Measurements from ENCODE around the gene GRAMD1B. TPM values are rescaled to one million over a fixed set of nuclear protein-coding genes. Genes with fewer than 3 reads are reported as not detected.
"Not testable (repeated sequence)": the region's sequence is repeated elsewhere in the genome, so short reads cannot be mapped to it uniquely, and the experiment has no call there.

GRAMD1B gene
- total RNA-seq, 1 experiment from 2014 or later, result 5.8 TPM

- peak; percentile 68 to 84 for DNase-seq
- CTCF ChIA-PET, result no interaction called here
- TF ChIP-seq, protein P1, sequence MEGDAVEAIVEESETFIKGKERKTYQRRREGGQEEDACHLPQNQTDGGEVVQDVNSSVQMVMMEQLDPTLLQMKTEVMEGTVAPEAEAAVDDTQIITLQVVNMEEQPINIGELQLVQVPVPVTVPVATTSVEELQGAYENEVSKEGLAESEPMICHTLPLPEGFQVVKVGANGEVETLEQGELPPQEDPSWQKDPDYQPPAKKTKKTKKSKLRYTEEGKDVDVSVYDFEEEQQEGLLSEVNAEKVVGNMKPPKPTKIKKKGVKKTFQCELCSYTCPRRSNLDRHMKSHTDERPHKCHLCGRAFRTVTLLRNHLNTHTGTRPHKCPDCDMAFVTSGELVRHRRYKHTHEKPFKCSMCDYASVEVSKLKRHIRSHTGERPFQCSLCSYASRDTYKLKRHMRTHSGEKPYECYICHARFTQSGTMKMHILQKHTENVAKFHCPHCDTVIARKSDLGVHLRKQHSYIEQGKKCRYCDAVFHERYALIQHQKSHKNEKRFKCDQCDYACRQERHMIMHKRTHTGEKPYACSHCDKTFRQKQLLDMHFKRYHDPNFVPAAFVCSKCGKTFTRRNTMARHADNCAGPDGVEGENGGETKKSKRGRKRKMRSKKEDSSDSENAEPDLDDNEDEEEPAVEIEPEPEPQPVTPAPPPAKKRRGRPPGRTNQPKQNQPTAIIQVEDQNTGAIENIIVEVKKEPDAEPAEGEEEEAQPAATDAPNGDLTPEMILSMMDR (conservative IDR thresholded peaks at IDR 0.05), result peak; percentile 94
- no peak for TF ChIP-seq EZH2 (IDR thresholded peaks at IDR 0.05; ENCODE audit: low read depth)
- intact Hi-C loops (cut with micrococcal nuclease; ENCODE audit: unreplicated experiment), result loop anchor here (1.0 kb wide), 3 partner anchors 44 to 196 kb away; no protein-coding TSS in a partner anchor
- H2AFZ ChIP-seq, result no peak overlapping the region
- BruUV-seq (replicated peaks), result no TSS peak
- no peak overlapping the region for H3K4me3 ChIP-seq
- H3K36me3 ChIP-seq (ENCODE audit: low read depth), result no peaks in the 10 kb centered on the region
- no peaks in the 10 kb centered on the region for H4K20me1 ChIP-seq (ENCODE audit: insufficient read depth)
- H3K79me2 ChIP-seq (ENCODE audit: low read depth), result no peaks in the 10 kb centered on the region
- POLR2A ChIA-PET (ENCODE audit: unreplicated experiment), result no interaction called here
- H3K27ac ChIP-seq, result no peak overlapping the region
- H3K9me3 ChIP-seq (ENCODE audit: insufficient read depth, low read depth), result no peaks in the 10 kb centered on the region
- H3F3A ChIP-seq (ENCODE audit: insufficient read depth, low read depth), result no peaks in the 10 kb centered on the region
- H3K9me2 ChIP-seq (ENCODE audit: insufficient read depth), result no peaks in the 10 kb centered on the region
- no peaks in the 10 kb centered on the region for H3K27me3 ChIP-seq (ENCODE audit: insufficient read depth, low read depth)
- H3K4me2 ChIP-seq, result no peak overlapping the region
- no peaks in the 10 kb centered on the region for H3K4me1 ChIP-seq (replicated peaks; ENCODE audit: insufficient read depth)
These were observed 81.2 kb downstream of the GRAMD1B start for GRCh38 chr11:123511037-123511870.

DNA sequence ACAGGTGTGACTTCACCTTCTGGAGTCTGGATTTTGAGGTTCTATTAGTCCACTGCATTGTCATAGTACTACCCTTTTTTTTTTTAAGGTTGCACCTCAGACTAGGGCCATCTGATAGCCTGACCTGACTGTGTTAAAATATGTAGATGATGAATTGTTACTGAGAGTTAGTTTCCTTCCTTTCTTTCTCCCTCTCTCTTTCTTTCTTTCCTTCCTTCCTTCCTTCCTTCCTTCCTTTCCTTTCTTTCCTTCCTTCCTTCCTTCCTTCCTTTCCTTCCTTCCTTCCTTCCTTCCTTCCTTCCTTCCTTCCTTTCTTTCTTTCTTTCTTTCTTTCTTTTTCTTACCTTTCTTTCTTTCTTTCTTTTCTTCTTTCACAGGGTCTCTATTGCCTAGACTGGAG is 83.2 kb downstream of the GRAMD1B start:
- intact Hi-C loops (cut with micrococcal nuclease; ENCODE audit: unreplicated experiment); H2AFZ ChIP-seq; H3K27me3 ChIP-seq (ENCODE audit: insufficient read depth, low read depth); H4K20me1 ChIP-seq (ENCODE audit: insufficient read depth); H3K9me2 ChIP-seq (ENCODE audit: insufficient read depth); POLR2A ChIA-PET (ENCODE audit: unreplicated experiment); H3K4me1 ChIP-seq (replicated peaks; ENCODE audit: insufficient read depth); H3K27ac ChIP-seq; BruUV-seq (replicated peaks); H3K4me3 ChIP-seq; H3K36me3 ChIP-seq (ENCODE audit: low read depth); H3F3A ChIP-seq (ENCODE audit: insufficient read depth, low read depth); CTCF ChIA-PET; H3K9me3 ChIP-seq (ENCODE audit: insufficient read depth, low read depth); H3K4me2 ChIP-seq; H3K79me2 ChIP-seq (ENCODE audit: low read depth); DNase-seq: not testable (repeated sequence)

DNA sequence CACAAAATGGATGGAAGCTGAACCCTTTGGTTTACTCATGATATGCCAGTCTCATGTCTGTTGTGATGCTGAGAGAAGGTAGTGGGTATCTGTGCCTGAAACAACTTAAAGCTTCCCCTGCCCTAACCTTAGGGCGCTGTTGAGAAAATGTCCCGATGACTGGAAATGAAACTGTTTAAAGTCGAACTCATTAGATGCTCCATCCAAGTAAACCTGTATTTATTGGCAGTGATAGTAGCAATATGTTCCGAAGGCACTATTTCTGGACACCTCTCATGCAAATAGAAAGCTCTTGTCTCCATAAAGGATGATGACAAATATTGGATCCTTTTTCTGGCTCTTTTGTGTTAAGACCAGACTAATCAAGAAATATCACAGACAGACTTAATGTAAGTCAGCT is 86.2 kb downstream of the GRAMD1B start:
- POLR2A ChIA-PET (ENCODE audit: unreplicated experiment), result no interaction called here
- DNase-seq, result no peak
- Histone ChIP-seq H3K9me3 (ENCODE audit: insufficient read depth, low read depth) (no peaks in the 10 kb centered on the region), H3K4me3 (no peak overlapping the region), H3K79me2 (ENCODE audit: low read depth) (no peaks in the 10 kb centered on the region), H2AFZ (no peak overlapping the region), H3K27ac (no peak overlapping the region), H3K9me2 (ENCODE audit: insufficient read depth) (no peaks in the 10 kb centered on the region), H3K27me3 (ENCODE audit: insufficient read depth, low read depth) (no peaks in the 10 kb centered on the region), H4K20me1 (ENCODE audit: insufficient read depth) (no peaks in the 10 kb centered on the region), H3K4me2 (no peak overlapping the region), H3F3A (ENCODE audit: insufficient read depth, low read depth) (peaks cover 3% of the 10 kb centered on the region; the same call in 1 of the 2 replicates), H3K4me1 (replicated peaks; ENCODE audit: insufficient read depth) (peaks cover 23% of the 10 kb centered on the region), H3K36me3 (ENCODE audit: low read depth) (no peaks in the 10 kb centered on the region)
- intact Hi-C loops (cut with micrococcal nuclease; ENCODE audit: unreplicated experiment), result no loop called here
- BruUV-seq (replicated peaks), result no TSS peak
- TF ChIP-seq, protein P1 (conservative IDR thresholded peaks at IDR 0.05), result no peak
- TF ChIP-seq EZH2 (IDR thresholded peaks at IDR 0.05; ENCODE audit: low read depth), result no peak
- CTCF ChIA-PET, result no interaction called here
